HG03432 (cell line): Measurements from ENCODE around the gene PHLDA2.

ENCODE experiments used
- ATAC-seq: cut with Tn5 transposase; IDR thresholded peaks from one replicate; pipeline ENCODE4 v1.9.1; 2021; ENCODE audit warnings: mild to moderate bottlenecking, moderate library complexity; ENCODE audit not compliant: unreplicated experiment

Gene PHLDA2

DNA sequence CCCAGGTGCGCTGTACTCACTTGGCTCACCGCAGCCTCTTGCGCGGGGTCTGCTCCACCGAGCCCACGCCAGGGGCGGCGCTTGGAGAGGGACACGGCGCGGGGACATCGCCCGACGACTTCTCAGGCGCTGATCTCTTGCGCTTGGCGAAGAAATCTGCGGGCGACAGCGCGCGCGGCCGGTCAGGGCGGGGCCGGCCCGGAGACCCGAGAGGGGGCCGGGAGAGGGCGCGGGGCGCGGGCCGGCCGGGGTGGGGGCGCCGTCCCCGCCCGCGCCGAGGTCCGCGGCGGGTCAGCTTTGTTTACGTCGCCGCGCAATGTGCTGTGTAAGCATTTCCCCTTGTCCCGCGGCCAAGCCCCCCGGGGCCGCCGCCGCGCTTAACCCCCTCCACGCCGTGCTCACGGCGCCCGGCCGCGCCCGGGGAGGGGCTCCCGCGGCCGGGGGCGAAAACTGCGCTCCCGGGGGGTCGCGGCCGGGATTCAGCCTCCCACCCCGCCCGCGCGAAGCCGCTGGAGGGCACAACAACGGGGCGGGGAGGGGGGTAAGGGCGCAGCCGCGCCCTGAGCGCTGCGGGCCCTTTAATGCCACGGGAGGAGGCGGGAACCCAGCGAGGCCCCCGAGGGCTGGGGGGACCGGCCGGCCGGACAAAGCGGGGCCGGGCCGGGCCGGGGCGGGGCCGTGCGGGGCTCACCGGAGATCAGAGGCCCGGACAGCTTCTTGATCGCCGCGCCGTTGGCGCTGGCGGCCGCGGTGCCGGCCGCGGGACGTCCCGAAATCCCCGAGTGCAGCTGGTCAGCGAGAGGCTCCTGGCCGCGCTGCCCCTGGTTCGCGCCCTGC, 45.0 kb downstream of the PHLDA2 start:
- ATAC-seq: no peak

DNA sequence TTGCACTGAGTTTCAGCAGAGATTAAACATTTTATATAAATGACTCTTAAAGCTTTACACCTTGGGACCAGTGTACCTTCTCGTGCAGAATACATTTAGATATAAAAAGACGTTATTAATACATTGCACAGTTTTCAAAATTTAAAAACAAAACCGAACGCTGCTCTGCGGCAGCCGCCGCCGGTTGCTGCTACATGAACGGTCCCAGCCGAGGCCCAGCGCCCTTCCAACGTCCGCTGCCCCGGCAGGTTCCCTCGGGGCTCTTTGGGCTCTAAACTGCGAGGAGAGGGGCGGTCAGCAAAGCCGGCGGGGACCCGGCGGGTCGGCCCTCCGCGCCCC, 45.6 kb downstream of the PHLDA2 start:
- ATAC-seq: no peak

DNA sequence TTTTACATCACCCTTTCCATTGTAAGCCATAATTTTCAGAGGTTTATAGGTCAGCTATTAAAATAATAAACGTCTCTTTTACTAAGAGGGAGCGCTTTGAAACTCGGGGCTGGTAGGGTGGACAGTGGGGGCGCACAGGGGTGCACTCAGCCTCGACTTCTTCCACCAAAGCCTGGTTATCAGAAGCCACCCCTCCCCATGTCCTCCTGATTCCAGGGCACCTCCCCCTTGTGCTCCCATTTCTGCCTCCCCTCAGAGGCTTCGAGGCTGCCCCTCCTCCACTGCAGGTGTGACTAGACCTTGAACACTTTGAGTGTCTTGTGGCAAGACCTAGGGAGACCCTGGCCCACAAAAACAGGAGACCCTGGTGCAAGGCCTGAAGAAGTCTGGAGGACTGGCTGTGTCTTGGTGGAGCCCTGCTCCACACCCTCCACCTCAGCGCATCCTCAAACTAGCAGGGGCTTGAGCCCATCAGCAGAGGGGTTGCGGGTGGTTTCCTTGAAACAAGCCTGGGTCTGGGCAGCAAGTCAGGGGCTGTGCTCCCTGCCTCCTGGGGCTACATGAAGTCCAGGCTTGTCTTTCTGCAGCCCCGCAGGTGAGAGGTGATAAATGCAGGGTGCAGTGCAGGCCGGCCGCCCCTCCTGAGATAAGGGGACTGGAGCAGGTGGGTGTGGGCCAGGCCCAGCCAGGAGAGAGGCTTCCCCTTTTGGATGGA, 46.7 kb downstream of the PHLDA2 start:
- no peak for ATAC-seq

DNA sequence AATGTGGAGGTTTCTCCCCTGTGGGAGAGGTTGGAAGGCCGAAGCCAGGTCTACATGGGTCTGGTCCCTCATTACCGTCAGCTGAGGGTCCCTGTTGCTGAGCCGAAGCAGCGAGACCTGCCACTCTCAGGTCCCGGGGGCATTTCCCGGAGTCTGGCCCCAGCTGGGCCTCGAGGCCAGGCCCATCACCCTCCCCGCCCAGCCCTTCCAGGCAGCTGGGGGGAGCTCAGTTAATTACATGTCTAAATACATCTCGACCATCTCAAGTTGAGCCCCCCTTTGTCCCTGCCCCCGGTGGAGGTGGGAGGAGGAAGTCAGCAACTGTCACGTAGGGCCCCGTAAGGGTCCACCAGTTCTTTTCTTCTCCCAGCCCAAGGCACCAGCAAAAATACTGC, 47.2 kb downstream of the PHLDA2 start:
- no peak for ATAC-seq

DNA sequence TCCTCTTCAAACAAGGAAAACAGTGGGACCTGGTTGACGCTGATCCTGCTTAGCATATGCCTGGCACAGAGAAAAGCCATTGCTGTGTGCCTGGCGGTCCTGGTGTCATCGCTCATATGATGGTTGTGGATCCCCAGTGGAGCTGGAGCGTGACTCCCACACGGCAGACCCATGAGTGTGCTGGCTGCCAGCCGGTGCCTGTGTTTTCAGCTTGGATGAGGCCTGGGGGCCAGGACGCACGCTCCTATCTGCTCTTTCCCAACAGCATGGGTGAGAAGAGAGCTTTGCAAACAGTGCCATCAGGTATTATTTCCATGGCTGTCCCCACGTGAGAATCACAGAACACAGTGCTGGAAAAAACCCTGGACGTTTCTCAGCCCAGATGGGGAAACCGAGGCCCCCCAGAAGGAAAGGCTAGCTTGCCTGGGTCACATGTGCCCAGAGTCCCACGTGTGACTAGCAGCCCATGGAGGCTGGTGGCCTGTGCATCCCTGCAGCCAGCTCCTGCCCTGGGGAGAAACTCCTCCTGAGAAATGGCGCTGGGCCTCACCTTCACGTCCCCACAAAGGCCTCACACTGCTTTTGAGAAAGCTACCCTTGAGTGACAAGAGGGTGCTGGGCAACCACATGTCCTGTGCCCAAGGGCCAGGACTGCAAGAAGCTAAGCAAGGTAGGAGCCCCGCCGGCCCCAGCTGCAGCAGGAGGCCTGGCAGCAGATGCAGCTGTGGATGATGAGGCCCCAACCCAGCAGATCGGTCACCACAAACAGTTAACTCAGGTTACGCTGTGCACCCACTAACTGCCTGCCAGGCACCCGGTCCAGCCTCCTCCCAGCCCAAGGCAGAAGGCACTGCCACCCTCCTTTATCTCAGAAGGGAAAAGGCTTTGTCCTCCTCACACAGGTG, 47.9 kb downstream of the PHLDA2 start:
- no peak for ATAC-seq

DNA sequence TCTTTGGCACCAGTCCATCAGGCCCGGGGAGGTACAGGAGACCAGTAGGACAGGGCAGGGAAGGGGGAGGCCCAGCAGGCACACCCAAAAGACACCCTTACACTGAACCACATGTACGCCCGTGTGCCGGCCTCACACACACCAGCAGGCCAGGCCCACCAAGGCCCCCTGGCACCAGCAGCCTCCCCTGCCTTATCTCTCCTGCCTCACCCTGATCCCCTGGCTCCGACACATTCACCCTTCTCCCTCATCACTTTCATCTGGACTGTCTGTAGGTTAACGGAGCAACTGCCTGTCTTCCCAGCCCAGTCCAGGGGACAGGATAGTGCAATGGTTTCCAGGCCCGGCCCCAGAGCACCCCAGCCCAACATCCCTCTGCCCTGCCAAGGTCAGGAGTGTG, 48.6 kb downstream of the PHLDA2 start:
- ATAC-seq: no peak

DNA sequence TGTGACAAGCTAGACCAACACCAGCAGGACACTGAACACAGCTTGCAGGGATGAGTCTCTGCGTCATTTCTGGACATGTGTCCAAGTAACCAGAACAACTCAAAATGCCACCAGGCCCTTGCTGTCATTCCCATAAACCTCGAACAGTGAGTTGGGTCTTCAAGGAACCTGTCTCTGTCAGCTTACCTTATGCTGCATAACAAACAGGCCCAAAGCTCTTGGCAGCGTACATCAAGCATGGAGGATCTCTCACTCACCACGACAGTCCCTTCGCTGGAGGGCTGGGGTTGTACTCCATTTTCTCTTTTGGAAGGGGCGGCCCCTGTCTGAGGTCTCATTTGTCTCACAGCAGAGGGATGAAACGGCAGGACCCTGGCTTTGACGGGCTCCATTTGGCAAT, 50.4 kb downstream of the PHLDA2 start:
- no peak for ATAC-seq
